Loucy (cell line): ENCODE data around the gene EMP1.

ENCODE experiments used
- CTCF ChIP-seq: fragments of 200-600 bp; sonication (generic); conservative IDR thresholded peaks from 2 replicates; pipeline ENCODE4 v1.5.1; 2014; ENCODE audit warnings: mild to moderate bottlenecking, antibody characterized with exemption, low read length
- EZH2phosphoT487 ChIP-seq: fragments of 200-600 bp; IDR thresholded peaks from 2 replicates; pipeline ENCODE4 v1.6.1; 2018; ENCODE audit warnings: antibody characterized with exemption, mild to moderate bottlenecking, moderate library complexity, borderline replicate concordance

- TF ChIP-seq CTCF = no peak
- TF ChIP-seq EZH2phosphoT487 = no peak
Observed at GRCh38 chr12:13164921-13165616, 31.5 kb upstream of the EMP1 start.
